HG02970 (cell line): ENCODE results near the gene TEX30.

Experiments
- ATAC-seq: cut with Tn5 transposase; IDR thresholded peaks from one replicate; pipeline ENCODE4 v1.9.1; 2021; ENCODE audit warnings: mild to moderate bottlenecking, moderate library complexity, moderate number of reproducible peaks; ENCODE audit not compliant: unreplicated experiment, low FRiP score

Gene TEX30

DNA sequence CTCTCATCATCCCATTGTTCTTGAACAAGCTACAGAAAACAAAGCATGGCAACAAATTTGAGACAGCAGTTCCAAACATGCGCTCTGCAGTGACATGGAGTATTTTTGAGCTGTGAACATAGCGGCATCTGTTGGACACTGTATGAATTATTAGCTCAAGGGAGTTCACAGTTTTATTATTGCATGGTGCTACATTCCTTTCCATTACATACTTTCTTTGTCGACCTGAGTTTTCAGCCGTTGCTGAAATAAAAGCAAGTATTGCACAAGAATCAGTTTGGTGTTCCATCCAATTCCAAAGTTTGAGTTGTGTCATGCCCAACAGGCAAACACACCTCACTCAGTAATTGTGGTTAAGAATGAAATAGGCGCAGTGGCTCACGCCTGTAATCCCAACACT lies 48.7 kb downstream of the TEX30 start:
- no peak for ATAC-seq

DNA sequence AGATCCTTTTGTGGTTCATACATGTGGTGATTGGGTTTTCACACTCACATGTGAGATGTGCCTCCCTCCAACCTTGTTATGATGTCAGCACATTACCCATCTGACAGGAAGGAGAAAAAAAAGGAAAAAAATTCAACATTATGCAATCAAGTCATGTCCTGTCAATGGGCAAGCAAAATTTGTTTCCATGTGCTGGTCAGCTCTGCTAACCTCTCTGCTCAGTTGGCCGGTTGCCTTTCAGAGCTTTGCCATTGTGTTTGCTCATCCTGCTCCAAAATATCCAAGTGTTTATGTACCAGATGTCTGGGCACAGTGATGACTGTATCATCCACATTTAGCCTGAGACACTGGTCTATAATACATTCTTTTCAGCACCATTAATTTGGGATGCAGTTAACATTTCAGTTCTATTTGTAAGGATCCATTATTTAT lies 51.8 kb downstream of the TEX30 start:
- ATAC-seq: no peak

DNA sequence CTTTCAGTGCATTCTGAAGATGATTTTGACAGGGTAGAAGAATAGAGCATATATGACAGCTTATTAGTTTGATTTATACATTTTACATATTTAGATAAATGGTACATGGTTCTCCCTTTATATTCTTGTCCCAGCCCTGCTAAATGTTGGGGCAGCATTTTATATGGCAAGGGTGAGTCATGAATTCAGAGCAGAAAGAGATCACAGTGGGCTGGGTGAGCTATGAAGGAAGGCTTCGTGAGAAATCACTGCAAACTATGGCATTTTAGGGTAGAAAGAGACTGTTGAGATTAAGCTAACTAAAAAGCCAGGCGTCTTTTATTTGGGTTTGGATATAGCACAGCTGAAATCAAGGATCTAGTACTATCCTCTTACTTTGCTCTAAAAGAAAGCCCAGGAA lies 54.8 kb downstream of the TEX30 start:
- no peak for ATAC-seq
